GM18867 (cell line): ENCODE results near the gene MCC.
"Not testable (repeated sequence)": the region's sequence is repeated elsewhere in the genome, so short reads cannot be mapped to it uniquely, and the experiment has no call there.

Experiments used
- ATAC-seq: cut with Tn5 transposase; IDR thresholded peaks from one replicate; pipeline ENCODE4 v1.9.1; 2021; ENCODE audit warnings: mild to moderate bottlenecking, moderate library complexity; ENCODE audit not compliant: unreplicated experiment

MCC gene

GRCh38 chr5:113427871-113428574, 60.2 kb downstream of the MCC start:
- ATAC-seq: no peak

- no peak for ATAC-seq
Measured at GRCh38 chr5:113425909-113426308, 62.3 kb downstream of the MCC start.

- ATAC-seq: no peak
Measured at GRCh38 chr5:113421693-113422092, 66.6 kb downstream of the MCC start.

GRCh38 chr5:113405530-113405929, 82.7 kb downstream of the MCC start:
- ATAC-seq: no peak

- ATAC-seq: no peak
Measured at GRCh38 chr5:113404269-113404668, 84.0 kb downstream of the MCC start.

GRCh38 chr5:113397986-113398385, 90.3 kb downstream of the MCC start:
- ATAC-seq: not testable (repeated sequence)

GRCh38 chr5:113397046-113397445, 91.2 kb downstream of the MCC start:
- ATAC-seq: no peak

- ATAC-seq: no peak
Measured at GRCh38 chr5:113394658-113395057, 93.6 kb downstream of the MCC start.

GRCh38 chr5:113390224-113390623, 98.0 kb downstream of the MCC start:
- peak; percentile 83 for ATAC-seq

GRCh38 chr5:113389116-113389515, 99.1 kb downstream of the MCC start:
- no peak for ATAC-seq

GRCh38 chr5:113387844-113388243, 100.4 kb downstream of the MCC start:
- ATAC-seq: no peak

GRCh38 chr5:113384782-113385285, 103.4 kb downstream of the MCC start:
- no peak for ATAC-seq

- ATAC-seq: no peak
Measured at GRCh38 chr5:113382731-113383130, 105.5 kb downstream of the MCC start.

GRCh38 chr5:113381791-113382190, 106.5 kb downstream of the MCC start:
- ATAC-seq: no peak

- no peak for ATAC-seq
Measured at GRCh38 chr5:113380807-113381326, 107.4 kb downstream of the MCC start.

GRCh38 chr5:113379936-113380806, 108.1 kb downstream of the MCC start:
- no peak for ATAC-seq

- peak; percentile 81 for ATAC-seq
Measured at GRCh38 chr5:113378959-113379541, 109.2 kb downstream of the MCC start.

- ATAC-seq: no peak
Measured at GRCh38 chr5:113378514-113378913, 109.7 kb downstream of the MCC start.

GRCh38 chr5:113378081-113378480, 110.2 kb downstream of the MCC start:
- no peak for ATAC-seq

- ATAC-seq: no peak
Measured at GRCh38 chr5:113376640-113377039, 111.6 kb downstream of the MCC start.

- ATAC-seq: no peak
Measured at GRCh38 chr5:113375480-113376060, 112.7 kb downstream of the MCC start.
